ENCODE measurements around the gene OR5AC2. TPM values are rescaled to one million over a fixed set of nuclear protein-coding genes. Genes with fewer than 3 reads are reported as not detected.

OR5AC2 gene
- total and polyA plus RNA-seq, 12 donors = not detected

DNA sequence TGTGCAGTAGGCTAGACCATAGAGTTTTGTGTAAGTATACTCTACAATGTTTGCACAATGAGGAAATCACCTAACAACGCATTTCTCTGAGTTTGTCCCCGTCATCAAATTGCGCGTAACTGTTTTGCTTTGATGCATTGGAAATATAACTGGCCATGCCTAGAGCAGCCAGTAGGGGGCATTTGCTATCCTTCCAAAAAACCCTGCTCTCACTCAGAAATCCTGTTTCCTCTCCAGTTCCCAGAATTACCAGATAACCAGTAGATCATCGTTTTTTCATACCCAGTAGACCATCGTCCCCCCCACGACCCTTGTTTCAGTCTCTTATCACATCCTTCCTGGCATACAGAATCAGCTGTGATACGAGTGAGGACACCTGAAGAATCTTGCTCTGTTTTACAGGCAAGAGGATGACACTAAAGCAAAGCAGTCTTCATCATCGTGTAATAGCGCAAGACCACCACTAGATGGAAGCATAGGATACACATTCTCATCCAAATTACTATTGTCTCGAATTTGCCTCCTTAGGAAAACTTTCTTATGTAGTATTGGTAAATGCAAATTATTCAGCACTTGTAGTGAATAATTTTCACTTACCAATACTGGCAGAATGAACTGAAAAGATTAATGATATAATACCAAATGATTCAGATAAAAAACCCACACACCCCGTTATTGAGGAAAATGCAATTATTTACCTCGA, 47.5 kb upstream of the OR5AC2 start:
- peak overlapping the region in 1 of 4 donors; percentile 45 for H3K4me3 ChIP-seq
- no peaks in the 10 kb centered on the region for H3K9me3 ChIP-seq (replicated peaks in 1 of 3)
- H3K27me3 ChIP-seq = peaks cover 11% of the 10 kb centered on the region
- no peaks in the 10 kb centered on the region for H3K4me1 ChIP-seq (replicated peaks in 1 of 2)
- peak; percentile 75 to 97 (median 84) for TF ChIP-seq CTCF (IDR thresholded peaks at IDR 0.05)
- TF ChIP-seq POLR2A (IDR thresholded peaks at IDR 0.05) = no peak
- DNase-seq = peak; percentile 45 to 76 (median 54)
- H3K36me3 ChIP-seq (replicated peaks in 1 of 2) = no peaks in the 10 kb centered on the region
- no peak overlapping the region for H3K27ac ChIP-seq
- intact Hi-C loops (cut with DNase I) = loop anchor here (5.0 kb wide), 1 partner anchor 288 kb away; no protein-coding TSS in a partner anchor
- 13 to 15% (median 13%) methylated on average over 13 of the region's 13 CpGs for WGBS, 4 donors

DNA sequence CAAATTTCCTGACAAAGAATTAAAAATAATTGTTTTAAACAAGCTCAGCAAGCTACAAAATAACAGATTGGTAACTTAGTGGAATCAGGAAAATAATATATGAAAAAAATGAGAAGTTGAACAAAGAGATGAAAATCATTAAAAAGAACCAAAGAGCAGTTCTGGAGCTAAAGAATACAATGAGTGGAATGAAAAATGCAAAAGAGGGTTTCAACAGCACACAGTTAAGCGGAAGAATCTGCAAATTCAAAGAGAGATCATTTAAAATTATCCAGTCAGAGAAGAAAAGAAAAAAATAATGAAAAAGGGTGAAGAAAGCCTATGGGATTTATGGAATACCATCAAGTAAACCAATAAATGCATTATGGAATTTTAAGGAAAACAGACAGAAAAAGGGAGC, 45.6 kb upstream of the OR5AC2 start:
- no peak for DNase-seq
- peaks cover 6% of the 10 kb centered on the region for H3K27me3 ChIP-seq
- H3K36me3 ChIP-seq (replicated peaks in 1 of 2) = no peaks in the 10 kb centered on the region
- H3K4me3 ChIP-seq = no peak overlapping the region
- H3K4me1 ChIP-seq (replicated peaks in 1 of 2) = no peaks in the 10 kb centered on the region
- 79 to 91% (median 88%) methylated on average over 1 of the region's 1 CpG for WGBS, 4 donors
- H3K27ac ChIP-seq = no peak overlapping the region
- no peaks in the 10 kb centered on the region for H3K9me3 ChIP-seq (replicated peaks in 1 of 3)
- no peak for TF ChIP-seq POLR2A (IDR thresholded peaks at IDR 0.05)
- TF ChIP-seq CTCF (IDR thresholded peaks at IDR 0.05) = no peak
- intact Hi-C loops (cut with DNase I) = loop anchor here in 1 of 2 donors (5.0 kb wide), 1 partner anchor 286 kb away; no protein-coding TSS in a partner anchor

DNA sequence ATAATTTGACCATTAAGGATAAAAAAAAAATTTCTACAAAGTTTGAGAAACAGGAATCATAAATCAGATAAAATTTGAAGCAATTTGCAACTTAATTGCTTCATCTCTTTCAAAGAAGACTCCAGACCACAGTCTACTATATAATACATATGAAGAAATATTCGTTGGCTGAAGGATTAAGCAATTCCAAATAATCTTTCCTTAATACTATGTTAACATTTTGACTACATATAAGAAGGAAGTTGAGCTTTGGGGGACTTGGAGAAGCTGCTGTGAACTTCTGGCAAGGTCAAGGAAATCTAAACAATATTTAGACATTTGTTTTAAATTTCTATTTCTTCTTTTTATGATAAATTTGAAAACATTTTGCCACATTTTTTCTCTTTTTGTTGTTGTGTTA, 38.4 kb upstream of the OR5AC2 start:
- 18 to 44% (median 33%) methylated on average over 1 of the region's 1 CpG for WGBS, 4 donors
- DNase-seq = no peak
- no peaks in the 10 kb centered on the region for H3K36me3 ChIP-seq (replicated peaks in 1 of 2)
- intact Hi-C loops (cut with DNase I) = no loop called here
- no peak overlapping the region for H3K4me3 ChIP-seq
- no peaks in the 10 kb centered on the region for H3K9me3 ChIP-seq (replicated peaks in 1 of 3)
- H3K27me3 ChIP-seq = no peaks in the 10 kb centered on the region
- no peak overlapping the region for H3K27ac ChIP-seq
- H3K4me1 ChIP-seq (replicated peaks in 1 of 2) = no peaks in the 10 kb centered on the region
- TF ChIP-seq POLR2A (IDR thresholded peaks at IDR 0.05) (no peak), CTCF (IDR thresholded peaks at IDR 0.05) (no peak)

DNA sequence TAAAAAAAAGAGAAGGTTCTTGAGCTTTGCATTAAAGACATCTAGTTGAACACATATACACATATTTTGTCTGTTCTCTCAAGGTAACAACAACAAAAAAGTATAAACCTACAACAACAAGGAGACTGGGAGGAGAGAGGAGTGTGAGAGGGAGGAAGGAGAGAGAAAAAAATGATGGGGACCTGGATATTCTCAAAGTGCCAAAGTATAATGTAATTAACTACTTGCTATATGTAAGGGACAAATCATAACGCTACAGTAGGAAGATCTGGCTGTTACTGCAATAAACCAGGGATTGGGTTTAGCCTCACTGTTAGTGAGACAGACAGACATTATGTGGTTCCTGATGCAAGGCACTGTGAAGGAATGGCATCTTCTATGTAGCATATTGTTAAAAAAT, 37.7 kb upstream of the OR5AC2 start:
- Histone ChIP-seq H3K27ac (no peak overlapping the region), H3K27me3 (no peaks in the 10 kb centered on the region), H3K4me1 (replicated peaks in 1 of 2) (no peaks in the 10 kb centered on the region), H3K36me3 (replicated peaks in 1 of 2) (no peaks in the 10 kb centered on the region), H3K4me3 (no peak overlapping the region), H3K9me3 (replicated peaks in 1 of 3) (no peaks in the 10 kb centered on the region)
- 66 to 96% (median 81%) methylated on average over 1 of the region's 1 CpG for WGBS, 4 donors
- TF ChIP-seq CTCF (IDR thresholded peaks at IDR 0.05) (no peak), POLR2A (IDR thresholded peaks at IDR 0.05) (no peak)
- no peak for DNase-seq
- intact Hi-C loops (cut with DNase I) = no loop called here

All from adrenal gland (tissue), 12 donors.